Chondrocyte (in vitro differentiated cells): ENCODE measurements around the gene KIF2C. TPM values are rescaled to one million over a fixed set of nuclear protein-coding genes. Genes with fewer than 3 reads are reported as not detected.
"Not testable (repeated sequence)": the region's sequence is repeated elsewhere in the genome, so short reads cannot be mapped to it uniquely, and the experiment has no call there.

ENCODE experiments used
- DNase-seq: peaks from one replicate; pipeline ENCODE4 v3.0.0; 2021; ENCODE audit warnings: mixed read lengths, low spot score
- H3K27ac Mint-ChIP-seq: one replicate; pipeline ENCODE4 v1.8.0; 2021; ENCODE audit warnings: mild to moderate bottlenecking, moderate library complexity, mixed read lengths; ENCODE audit not compliant: unreplicated experiment
- H3K27me3 Mint-ChIP-seq: 2 replicates; pipeline ENCODE4 v1.8.0; 2021; ENCODE audit warnings: low read depth, mixed read lengths
- H3K36me3 Mint-ChIP-seq: 2 replicates; pipeline ENCODE4 v1.8.0; 2021; ENCODE audit warnings: low read depth, mixed read lengths
- H3K4me1 Mint-ChIP-seq: 2 replicates; pipeline ENCODE4 v1.8.0; 2021; ENCODE audit warnings: low read depth, mild to moderate bottlenecking, mixed read lengths
- H3K4me3 Mint-ChIP-seq: one replicate; pipeline ENCODE4 v1.8.0; 2021; ENCODE audit warnings: mild to moderate bottlenecking, moderate library complexity, mixed read lengths; ENCODE audit not compliant: unreplicated experiment
- H3K9me3 Mint-ChIP-seq: 2 replicates; pipeline ENCODE4 v1.8.0; 2021; ENCODE audit warnings: low read depth, mixed read lengths
- total RNA-seq: library from RNA; stranded (reverse); gene quantifications from 3 replicates; pipeline ENCODE4 v1.2.1, GENCODE V29; 2021
- TF ChIP-seq, protein P1 (sequence below): fragments of 200-600 bp; sonication (generic); IDR thresholded peaks from 2 replicates; pipeline ENCODE4 v1.5.0; 2021; ENCODE audit warnings: antibody characterized with exemption, mild to moderate bottlenecking, moderate library complexity

KIF2C gene
- total RNA-seq, 1 donor from 2014 or later, result 6.7 TPM

DNA sequence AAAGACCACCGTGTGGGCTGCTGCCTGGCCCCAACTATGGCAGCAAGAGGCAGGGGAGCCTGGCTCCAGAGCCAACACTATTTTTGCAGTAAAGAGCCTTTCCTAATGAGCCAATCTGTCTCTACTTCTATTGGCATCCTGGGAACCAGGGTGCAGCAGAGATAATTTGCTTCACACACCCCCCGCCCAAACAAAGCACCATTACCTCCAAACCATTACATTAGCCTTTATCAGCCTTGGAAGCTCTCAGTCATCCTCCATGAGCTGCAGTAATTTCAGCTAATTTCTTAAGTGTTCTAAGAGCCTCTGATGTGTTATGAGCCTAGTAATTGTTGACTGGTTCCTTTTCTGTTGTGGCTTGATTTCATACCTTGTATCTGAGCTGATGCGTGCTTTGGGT lies 43.5 kb upstream of the KIF2C start:
- TF ChIP-seq, protein P1, sequence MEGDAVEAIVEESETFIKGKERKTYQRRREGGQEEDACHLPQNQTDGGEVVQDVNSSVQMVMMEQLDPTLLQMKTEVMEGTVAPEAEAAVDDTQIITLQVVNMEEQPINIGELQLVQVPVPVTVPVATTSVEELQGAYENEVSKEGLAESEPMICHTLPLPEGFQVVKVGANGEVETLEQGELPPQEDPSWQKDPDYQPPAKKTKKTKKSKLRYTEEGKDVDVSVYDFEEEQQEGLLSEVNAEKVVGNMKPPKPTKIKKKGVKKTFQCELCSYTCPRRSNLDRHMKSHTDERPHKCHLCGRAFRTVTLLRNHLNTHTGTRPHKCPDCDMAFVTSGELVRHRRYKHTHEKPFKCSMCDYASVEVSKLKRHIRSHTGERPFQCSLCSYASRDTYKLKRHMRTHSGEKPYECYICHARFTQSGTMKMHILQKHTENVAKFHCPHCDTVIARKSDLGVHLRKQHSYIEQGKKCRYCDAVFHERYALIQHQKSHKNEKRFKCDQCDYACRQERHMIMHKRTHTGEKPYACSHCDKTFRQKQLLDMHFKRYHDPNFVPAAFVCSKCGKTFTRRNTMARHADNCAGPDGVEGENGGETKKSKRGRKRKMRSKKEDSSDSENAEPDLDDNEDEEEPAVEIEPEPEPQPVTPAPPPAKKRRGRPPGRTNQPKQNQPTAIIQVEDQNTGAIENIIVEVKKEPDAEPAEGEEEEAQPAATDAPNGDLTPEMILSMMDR, result no peak
- DNase-seq, result peak; percentile 24
- H3K27me3 Mint-ChIP-seq, result peaks cover 3% of the 10 kb centered on the region
- H3K27ac Mint-ChIP-seq, result no peak overlapping the region
- no peaks in the 10 kb centered on the region for H3K9me3 Mint-ChIP-seq
- no peak overlapping the region for H3K4me3 Mint-ChIP-seq
- H3K36me3 Mint-ChIP-seq, result peaks cover 4% of the 10 kb centered on the region
- H3K4me1 Mint-ChIP-seq, result no peaks in the 10 kb centered on the region

DNA sequence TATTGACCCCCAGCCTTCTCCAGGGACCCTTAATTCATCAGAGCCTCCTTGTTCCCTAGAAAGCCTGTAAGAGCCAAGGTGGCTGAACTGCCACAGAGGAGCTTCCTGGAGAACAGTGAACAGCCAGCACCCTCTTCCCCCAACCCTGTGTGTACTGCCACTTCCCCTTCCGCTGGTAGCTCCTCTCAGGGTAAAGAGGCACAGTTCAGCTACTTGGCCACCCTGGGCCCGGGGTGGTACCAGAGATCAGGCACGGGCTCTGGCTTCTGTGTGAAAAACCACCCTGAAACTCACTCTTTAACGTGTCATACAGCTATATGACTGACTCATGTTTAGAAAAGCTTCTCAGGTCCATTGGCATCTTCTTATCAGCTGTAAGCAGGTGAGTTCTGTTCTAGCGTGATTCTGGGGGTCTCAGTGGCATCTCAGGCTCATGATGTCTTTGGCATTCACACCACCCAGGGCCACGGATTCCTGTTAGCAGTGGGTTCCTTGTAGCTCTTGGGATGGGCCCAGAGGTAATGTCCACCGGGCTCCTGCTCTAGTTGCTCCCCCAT lies 42.8 kb upstream of the KIF2C start:
- no peaks in the 10 kb centered on the region for H3K27me3 Mint-ChIP-seq
- DNase-seq, result no peak
- TF ChIP-seq, protein P1, result no peak
- H3K4me3 Mint-ChIP-seq, result no peak overlapping the region
- H3K36me3 Mint-ChIP-seq, result no peaks in the 10 kb centered on the region
- H3K4me1 Mint-ChIP-seq, result no peaks in the 10 kb centered on the region
- no peak overlapping the region for H3K27ac Mint-ChIP-seq
- no peaks in the 10 kb centered on the region for H3K9me3 Mint-ChIP-seq

DNA sequence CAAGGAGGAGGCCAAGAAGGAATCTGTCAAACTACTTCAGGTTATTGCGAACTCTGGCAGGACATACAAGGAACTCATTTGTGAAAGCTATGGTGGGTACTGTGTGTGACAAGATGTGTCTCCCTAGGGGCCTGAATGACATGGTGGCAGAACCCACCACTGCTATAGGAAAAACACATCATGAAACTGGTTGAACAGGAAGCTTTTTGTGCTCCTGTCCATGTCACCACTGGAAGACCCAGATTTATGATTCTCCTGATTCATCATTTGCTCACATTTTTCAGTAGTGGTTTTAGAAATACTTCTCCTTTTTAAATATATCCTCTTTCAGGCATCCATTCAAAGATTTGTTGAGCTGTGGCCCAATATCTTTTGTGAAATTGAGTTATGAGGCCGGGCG lies 41.5 kb upstream of the KIF2C start:
- no peaks in the 10 kb centered on the region for H3K27me3 Mint-ChIP-seq
- no peak overlapping the region for H3K27ac Mint-ChIP-seq
- H3K9me3 Mint-ChIP-seq, result no peaks in the 10 kb centered on the region
- no peaks in the 10 kb centered on the region for H3K4me1 Mint-ChIP-seq
- no peak for DNase-seq
- no peak overlapping the region for H3K4me3 Mint-ChIP-seq
- TF ChIP-seq, protein P1, result no peak
- H3K36me3 Mint-ChIP-seq, result no peaks in the 10 kb centered on the region

DNA sequence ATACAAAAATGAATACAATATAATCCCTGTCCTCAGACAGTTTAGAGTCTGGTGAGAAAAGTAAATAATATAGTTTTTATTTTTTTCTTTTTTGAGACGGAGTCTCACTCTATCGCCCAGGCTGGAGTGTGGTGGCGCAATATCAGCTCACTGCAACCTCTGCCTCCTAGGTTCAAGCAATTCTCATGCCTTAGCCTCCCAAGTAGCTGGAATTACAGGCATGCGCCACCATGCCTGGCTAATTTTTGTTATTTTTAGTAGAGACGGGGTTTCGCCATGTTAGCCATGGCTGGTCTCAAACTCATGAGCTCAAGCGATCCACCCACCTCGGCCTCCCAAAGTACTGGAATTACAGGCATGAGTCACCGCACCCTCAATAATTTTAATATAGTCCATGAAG lies 40.3 kb upstream of the KIF2C start:
- H3K9me3 Mint-ChIP-seq, H3K4me1 Mint-ChIP-seq, H3K36me3 Mint-ChIP-seq, H3K27me3 Mint-ChIP-seq, H3K4me3 Mint-ChIP-seq, DNase-seq, H3K27ac Mint-ChIP-seq: not testable (repeated sequence)

DNA sequence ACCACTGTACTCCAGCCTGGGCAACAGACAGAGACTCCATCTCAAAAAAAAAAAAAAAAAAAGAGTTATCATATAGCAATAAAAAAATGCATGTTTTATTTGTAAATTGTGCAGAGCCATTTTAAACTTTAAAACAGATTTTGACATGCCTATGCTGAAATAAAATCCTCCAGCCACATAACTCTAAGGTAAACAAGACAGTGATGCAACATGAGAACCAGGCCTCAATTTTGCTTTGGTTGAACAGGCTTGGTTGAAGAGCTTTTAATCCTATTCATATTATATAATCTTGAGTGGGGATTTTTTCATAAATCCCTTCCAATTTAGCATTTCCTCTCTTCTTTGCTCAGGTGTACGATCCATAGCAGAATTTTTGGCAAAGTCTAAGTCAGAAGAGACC lies 39.1 kb upstream of the KIF2C start:
- no peaks in the 10 kb centered on the region for H3K36me3 Mint-ChIP-seq
- no peak overlapping the region for H3K27ac Mint-ChIP-seq
- DNase-seq, result no peak
- H3K4me3 Mint-ChIP-seq, result no peak overlapping the region
- H3K27me3 Mint-ChIP-seq, result no peaks in the 10 kb centered on the region
- H3K4me1 Mint-ChIP-seq, result no peaks in the 10 kb centered on the region
- no peaks in the 10 kb centered on the region for H3K9me3 Mint-ChIP-seq
- TF ChIP-seq, protein P1, result no peak

DNA sequence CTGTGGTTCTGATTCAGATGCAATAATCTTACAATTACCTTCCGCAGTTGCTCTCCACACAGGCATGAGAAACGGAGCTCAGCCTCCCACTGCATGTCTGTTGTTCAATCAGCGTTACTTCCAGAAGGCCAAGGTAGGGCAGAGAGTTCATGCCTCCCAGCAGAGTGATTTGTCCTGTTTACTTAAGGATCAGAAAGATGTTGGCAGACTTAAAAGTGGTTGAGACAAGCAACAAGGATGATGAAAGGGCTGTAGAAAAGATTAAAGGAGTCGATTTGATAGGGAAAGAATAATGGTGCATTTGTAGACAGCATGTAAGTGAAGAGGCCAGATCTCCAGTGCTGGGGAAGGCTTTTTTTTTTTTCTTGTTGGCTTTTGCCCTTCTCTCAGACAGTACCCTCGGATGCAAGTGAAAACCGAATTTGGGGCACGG lies 38.5 kb upstream of the KIF2C start:
- TF ChIP-seq, protein P1, result no peak
- H3K27me3 Mint-ChIP-seq, result no peaks in the 10 kb centered on the region
- H3K27ac Mint-ChIP-seq, result no peak overlapping the region

More for the DNA sequence above, 38.5 kb upstream of the KIF2C start:
- no peak overlapping the region for H3K4me3 Mint-ChIP-seq
- no peaks in the 10 kb centered on the region for H3K9me3 Mint-ChIP-seq
- H3K4me1 Mint-ChIP-seq, result no peaks in the 10 kb centered on the region
- no peaks in the 10 kb centered on the region for H3K36me3 Mint-ChIP-seq
- no peak for DNase-seq
